Caki2 (cell line): ENCODE measurements around the gene KCNJ4. TPM values are rescaled to one million over a fixed set of nuclear protein-coding genes. Genes with fewer than 3 reads are reported as not detected.

ENCODE experiments used
- total RNA-seq: library from RNA; depleted of rRNA; stranded (reverse); fragments of >200 nt; shearing (Covaris generic); gene quantifications from 2 replicates; pipeline ENCODE4 v1.2.3, GENCODE V29; 2014; ENCODE audit warnings: low replicate concordance; rRNA removed

Gene KCNJ4
- total RNA-seq, 1 experiment from 2014 or later: 1.5 TPM

Other genes starting within 250 kb of the KCNJ4 start
- gene TMEM184B, start 182.2 kb downstream of the KCNJ4 start, total RNA-seq: 31.2 and 46.9 TPM in 2 replicates
- 62.6 and 62.7 TPM in 2 replicates for gene CSNK1E, start 137.8 kb downstream of the KCNJ4 start, total RNA-seq
- gene KDELR3, start 12.9 kb upstream of the KCNJ4 start, total RNA-seq: 198 and 250 TPM in 2 replicates
- 214 and 378 TPM in 2 replicates for gene DDX17, start 51.1 kb upstream of the KCNJ4 start, total RNA-seq
- 2.5 and 19.8 TPM in 2 replicates for gene DMC1, start 115.0 kb upstream of the KCNJ4 start, total RNA-seq
- 0.24 and 2.3 TPM in 2 replicates for gene FAM227A, start 201.2 kb upstream of the KCNJ4 start, total RNA-seq
- 45.1 and 84.5 TPM in 2 replicates for gene CBY1, start 201.4 kb upstream of the KCNJ4 start, total RNA-seq
- gene TOMM22, start 226.8 kb upstream of the KCNJ4 start, total RNA-seq: 124 and 162 TPM in 2 replicates
- 88.1 and 113 TPM in 2 replicates for gene JOSD1, start 245.7 kb upstream of the KCNJ4 start, total RNA-seq